ENCODE data around the gene HACD3. TPM values are rescaled to one million over a fixed set of nuclear protein-coding genes. Genes with fewer than 3 reads are reported as not detected.

Gene HACD3
- total and polyA plus RNA-seq, 2 of the 4 experiments (the other 2 are of a cell fraction), result 60.9 to 131 TPM

- TF ChIP-seq MAZ (IDR thresholded peaks at IDR 0.05; ENCODE audit: borderline replicate concordance, low read depth, low read length), result no peak
- TF ChIP-seq NFE2L2 (IDR thresholded peaks at IDR 0.05; ENCODE audit: low read depth, low read length), result no peak
- no peak for TF ChIP-seq SMC3 (IDR thresholded peaks at IDR 0.05; ENCODE audit: low read depth, low read length)
- no peak for TF ChIP-seq POLR2A (IDR thresholded peaks at IDR 0.05; ENCODE audit: low read depth, low read length)
- TF ChIP-seq RFX5 (IDR thresholded peaks at IDR 0.05; ENCODE audit: low read depth, low read length), result no peak
- TF ChIP-seq ELK1 (IDR thresholded peaks at IDR 0.05; ENCODE audit: borderline replicate concordance, low read depth, low read length), result no peak
- Histone ChIP-seq H3K18ac (ENCODE audit: low read depth, low read length) (no peak overlapping the region), H2AFZ (replicated peaks; ENCODE audit: low read length, poor library complexity) (no peak overlapping the region), H2AK9ac (replicated peaks; ENCODE audit: low read depth, low read length, poor library complexity) (no peak overlapping the region), H3K79me1 (ENCODE audit: low read depth in 1 of 2, low read length in 2 of 2) (no peaks in the 10 kb centered on the region; a peak in 1 of 4 replicates), H4K5ac (ENCODE audit: low read depth, low read length) (no peak overlapping the region), H3K9me3 (ENCODE audit: control insufficient read depth, insufficient read depth, low read length) (no peaks in the 10 kb centered on the region), H3K9me1 (ENCODE audit: insufficient read depth, low read length) (no peaks in the 10 kb centered on the region), H3K4me2 (ENCODE audit: low read depth, low read length) (no peak overlapping the region), H2BK20ac (ENCODE audit: low read depth, low read length) (no peak overlapping the region), H3K9ac (ENCODE audit: low read depth, low read length) (no peak overlapping the region), H4K20me1 (ENCODE audit: insufficient read depth, low read length) (no peaks in the 10 kb centered on the region), H3K4me3 (ENCODE audit: insufficient read depth, low read depth, low read length) (no peak overlapping the region), H3K27ac (ENCODE audit: insufficient read depth, low read length) (no peak overlapping the region), H3K4ac (ENCODE audit: low read depth, low read length) (no peak overlapping the region), H2BK5ac (ENCODE audit: low read depth, low read length, poor library complexity, severe bottlenecking) (no peak overlapping the region), H4K8ac (ENCODE audit: low read depth in 2 of 2, low read length in 2 of 2) (no peak overlapping the region), H3K27me3 (ENCODE audit: control insufficient read depth, insufficient read depth, low read length) (no peaks in the 10 kb centered on the region), H2BK120ac (ENCODE audit: low read depth, low read length) (no peak overlapping the region), H2AK5ac (ENCODE audit: low read depth, low read length) (no peak overlapping the region), H2BK15ac (ENCODE audit: low read depth, low read length) (no peak overlapping the region), H3K56ac (ENCODE audit: extremely low read depth, insufficient read depth, low read length) (no peak overlapping the region), H3K36me3 (ENCODE audit: control insufficient read depth, insufficient read depth, low read length) (peaks cover 30% of the 10 kb centered on the region), H3K23ac (ENCODE audit: low read depth, low read length) (no peak overlapping the region), H4K91ac (ENCODE audit: insufficient read depth, low read depth, low read length) (no peak overlapping the region), H3K4me1 (ENCODE audit: control insufficient read depth, insufficient read depth, low read length) (peaks cover 2% of the 10 kb centered on the region; the same call in 1 of the 2 replicates), H3K14ac (replicated peaks; ENCODE audit: low read depth, low read length) (no peak overlapping the region)
- BruUV-seq (replicated peaks), result no TSS peak
- in situ Hi-C loops (cut with MboI; ENCODE audit: low sequenced_read_pairs) (no loop called here), intact Hi-C loops (cut with micrococcal nuclease) (no loop called here), dilution Hi-C loops (cut with HindIII; ENCODE audit: low sequenced_read_pairs, unreplicated experiment) (no loop called here)
- CTCF ChIA-PET, result interaction anchor here (0.7 kb wide), 1 partner anchor 50 kb away, joined by 3 read pairs; no protein-coding TSS in a partner anchor
- WGBS, 2 experiments (ENCODE audit: extremely low coverage in 2 of 2, insufficient read length in 1 of 2), result no CpG with 5 or more reads among the region's 1 CpG
- POLR2A ChIA-PET (ENCODE audit: unreplicated experiment), result no interaction called here
- ATAC-seq (ENCODE audit: low read depth), result no peak
- no peak for DNase-seq
Measured at GRCh38 chr15:65587094-65587493, 56.8 kb downstream of the HACD3 start.

All from IMR-90 (cell line).